ENCODE results near the gene ADAMTS2. TPM values are rescaled to one million over a fixed set of nuclear protein-coding genes. Genes with fewer than 3 reads are reported as not detected.

The ADAMTS2 gene
- total and polyA plus RNA-seq, 2 of the 8 experiments (the other 6 are each of a cell fraction or from before 2014, with no cell fraction given): 6.6 to 7.3 TPM

- 95% methylated on average over 13 of the region's 13 CpGs; no CpG with 5 or more reads in 1 of the 2 experiments for WGBS, 2 experiments (ENCODE audit: extremely low coverage in 1 of 2, insufficient coverage in 1 of 2, insufficient read length in 1 of 2, insufficient replicate concordance in 2 of 2, low coverage in 1 of 2, low lambda C conversion rate in 2 of 2, missing lambda C conversion rate in 1 of 2)
- Histone ChIP-seq H3K27ac (ENCODE audit: low read depth, low read length) (no peak overlapping the region), H2AFZ (ENCODE audit: low read length) (no peak overlapping the region), H2BK20ac (ENCODE audit: low read length) (no peak overlapping the region), H3K23ac (ENCODE audit: insufficient read length) (no peak overlapping the region), H2BK15ac (ENCODE audit: low read length) (no peak overlapping the region), H3K27me3 (replicated peaks in 1 of 4; ENCODE audit: control insufficient read depth in 3 of 4, extremely low read depth in 1 of 4, insufficient read depth in 3 of 4, low read length in 3 of 4) (no peaks in the 10 kb centered on the region), H3K9ac (replicated peaks in 1 of 4; ENCODE audit: extremely low read depth in 1 of 4, low read depth in 3 of 4, low read length in 3 of 4) (no peak overlapping the region), H3K4me1 (replicated peaks in 1 of 4; ENCODE audit: control insufficient read depth in 3 of 4, insufficient read depth in 4 of 4, low read length in 3 of 4) (peaks cover 3 to 25% (median 18%) of the 10 kb centered on the region in 4 experiments), H2AK5ac (ENCODE audit: low read depth, low read length) (peak overlapping the region; percentile 53; the same call in 1 of the 2 replicates), H3K4ac (replicated peaks; ENCODE audit: insufficient read length, low read depth, low read length) (no peak overlapping the region), H3K79me2 (ENCODE audit: control insufficient read depth in 1 of 2, insufficient read depth in 2 of 2, low read length in 2 of 2) (no peaks in the 10 kb centered on the region), H3K56ac (replicated peaks; ENCODE audit: insufficient read length, low read depth, low read length) (no peak overlapping the region), H4K5ac (ENCODE audit: insufficient read length, low read depth, low read length) (no peak overlapping the region), H4K8ac (ENCODE audit: extremely low read depth, insufficient read depth, low read length) (no peak overlapping the region), H4K20me1 (replicated peaks in 1 of 2; ENCODE audit: control insufficient read depth in 1 of 2, insufficient read depth in 2 of 2, low read length in 2 of 2) (no peaks in the 10 kb centered on the region), H3K14ac (ENCODE audit: insufficient read length) (no peak overlapping the region), H3K23me2 (ENCODE audit: low read depth, low read length) (no peaks in the 10 kb centered on the region), H3K79me1 (ENCODE audit: low read depth, low read length) (no peaks in the 10 kb centered on the region), H3K4me3 (ENCODE audit: extremely low read depth in 1 of 4, insufficient read depth in 2 of 4, low read depth in 3 of 4, low read length in 4 of 4) (no peak overlapping the region), H2BK120ac (replicated peaks; ENCODE audit: low read depth, low read length) (no peak overlapping the region), H3K18ac (ENCODE audit: extremely low read depth, low read length) (no peak overlapping the region), H4K91ac (replicated peaks; ENCODE audit: insufficient read length, low read length) (no peak overlapping the region), H3K36me3 (ENCODE audit: control insufficient read depth in 2 of 4, insufficient read depth in 4 of 4, low read length in 3 of 4) (no peaks in the 10 kb centered on the region), H3K9me3 (ENCODE audit: insufficient read depth in 2 of 2, low read depth in 1 of 2, low read length in 1 of 2) (no peaks in the 10 kb centered on the region), H2BK12ac (ENCODE audit: low read depth, low read length) (0 out of 2 replicates have a peak overlapping the region, but pooled peaks have one; percentile 50), H3K4me2 (ENCODE audit: insufficient read depth in 1 of 2, low read depth in 2 of 2, low read length in 2 of 2) (no peak overlapping the region), H2BK5ac (ENCODE audit: low read depth, low read length) (no peak overlapping the region)
- ChIA-PET CTCF (ENCODE audit: partially characterized antibody) (interaction anchor here (0.7 to 3.5 kb wide), 5 partner anchors 16 to 138 kb away, joined by 3 to 20 read pairs (median 4); no protein-coding TSS in a partner anchor), POLR2A (ENCODE audit: partially characterized antibody) (no interaction called here)
- DNase-seq (ENCODE audit: low read depth in 1 of 2, low spot score in 2 of 2) (no peak), FAIRE-seq (no peak)
Measured at GRCh38 chr5:179182601-179183000, 162.7 kb downstream of the ADAMTS2 start.
